Ovary (tissue), 3 donors: ENCODE measurements around the gene NADSYN1.

ENCODE experiments used
- CTCF ChIP-seq, 3 donors: fragments of 450-650 bp in 2 of 3; fragments of 200-600 bp in 1 of 3; IDR thresholded peaks; one replicate each; pipeline versions ENCODE4 v1.5.1 to v1.8.0; 2016 to 2022; ENCODE audit warnings: antibody characterized with exemption in 3 of 3, mild to moderate bottlenecking in 1 of 3
- POLR2A ChIP-seq: fragments of 450-650 bp; IDR thresholded peaks from one replicate; pipeline ENCODE4 v1.6.1; 2017; ENCODE audit warnings: antibody characterized with exemption, mild to moderate bottlenecking, moderate library complexity
- donor health status: DM: no; HTN: no; CAD: no.

GRCh38 chr11:71452199-71453036, 585 bp upstream of the NADSYN1 start:
- TF ChIP-seq POLR2A = no peak
- TF ChIP-seq CTCF (IDR thresholded peaks at IDR 0.05) = no peak
